Activated T-cell treated with anti-CD3 and anti-CD28 coated beads, Interleukin-2, amount 50 U/mL, for 48 hours (primary cell): ENCODE results near the gene GINM1.

Source experiments
- DNase-seq, 2 experiments: peaks; one replicate each; pipeline ENCODE4 v3.0.0-alpha.2; 2020

Gene GINM1

DNA sequence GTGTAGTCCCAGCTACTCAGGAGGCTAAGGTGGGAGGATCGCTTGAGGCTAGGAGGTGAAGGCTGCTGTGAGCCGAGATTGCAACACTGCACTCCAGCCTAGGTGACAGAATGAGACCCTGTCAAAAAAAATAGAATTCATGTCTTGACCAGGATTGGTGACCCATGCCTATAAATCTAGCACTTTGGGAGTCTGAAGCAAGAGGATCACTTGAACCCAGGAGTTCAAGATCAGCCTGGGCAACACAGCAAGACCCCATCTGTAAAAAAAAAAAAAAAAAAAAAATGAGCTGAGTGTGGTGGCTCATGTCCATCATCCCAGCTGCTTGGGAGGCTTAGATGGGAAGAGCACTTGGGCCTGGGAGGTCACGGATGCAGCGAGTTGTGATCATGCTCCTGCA, 34.3 kb downstream of the GINM1 start:
- no peak for DNase-seq

DNA sequence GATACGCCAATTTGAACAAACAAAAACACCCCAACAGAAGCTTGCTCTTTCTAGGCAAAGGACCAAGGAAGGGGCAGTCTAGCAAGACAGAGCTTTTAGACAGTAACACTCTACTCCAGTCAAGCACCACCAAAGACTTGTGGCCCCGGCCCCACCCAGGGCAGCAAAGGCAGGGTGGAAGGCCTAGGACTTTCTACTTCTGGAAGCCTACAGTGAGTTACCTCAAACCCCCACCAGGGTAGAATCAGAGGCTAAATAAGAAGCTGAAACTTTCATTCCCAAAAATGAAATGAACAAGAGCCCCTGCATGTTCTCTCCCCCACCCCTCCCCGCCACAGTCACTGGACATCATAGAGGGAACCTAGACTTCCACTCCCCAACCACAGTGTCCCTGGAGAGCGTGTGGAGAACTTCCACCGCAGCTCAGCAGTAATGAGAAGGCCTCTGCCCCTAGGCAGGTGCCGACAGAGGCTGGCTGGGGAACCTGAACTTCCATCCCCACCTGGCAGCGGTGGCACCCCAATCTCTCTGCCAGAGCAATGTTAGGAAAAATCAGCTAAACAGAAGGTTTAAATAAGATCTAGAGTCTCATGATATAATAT, 42.3 kb downstream of the GINM1 start:
- DNase-seq, result no peak

DNA sequence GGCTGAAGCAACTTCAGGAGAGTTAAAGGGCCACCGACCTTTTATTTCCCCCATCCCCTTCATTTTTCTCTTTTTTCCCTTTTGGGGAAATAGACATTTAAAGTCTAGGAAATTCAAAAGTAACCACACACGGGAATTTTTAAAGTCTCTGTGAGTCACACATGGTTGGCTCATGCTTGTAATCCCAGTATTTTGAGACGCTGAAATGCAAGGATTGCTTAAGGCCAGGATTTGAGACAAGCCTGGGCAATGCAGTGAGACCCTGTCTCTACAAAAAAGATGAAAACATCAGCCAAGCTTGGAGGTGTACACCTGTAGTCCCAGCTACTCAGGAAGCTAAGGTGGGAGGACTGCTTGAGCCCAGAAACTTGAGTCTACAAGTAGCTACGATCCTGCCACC, 48.2 kb downstream of the GINM1 start:
- no peak for DNase-seq

DNA sequence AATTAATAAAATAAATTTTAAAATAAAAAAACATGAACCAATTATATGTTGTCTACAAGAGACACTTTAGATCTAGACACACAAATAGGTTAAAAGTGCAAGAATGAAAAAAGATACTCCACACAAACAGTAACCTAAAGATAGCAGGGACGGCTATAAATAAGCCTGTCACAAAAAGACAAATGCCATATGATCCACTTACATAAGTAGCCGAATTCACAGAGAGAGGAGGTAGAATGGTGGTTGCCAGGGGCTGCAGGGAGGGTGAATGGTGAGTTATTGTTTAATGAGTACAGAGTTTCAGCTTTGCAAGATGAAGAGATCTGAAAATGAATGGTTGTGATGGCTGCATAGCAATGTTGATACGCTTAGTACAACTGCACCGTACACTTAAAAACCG, 49.6 kb downstream of the GINM1 start:
- no peak for DNase-seq

DNA sequence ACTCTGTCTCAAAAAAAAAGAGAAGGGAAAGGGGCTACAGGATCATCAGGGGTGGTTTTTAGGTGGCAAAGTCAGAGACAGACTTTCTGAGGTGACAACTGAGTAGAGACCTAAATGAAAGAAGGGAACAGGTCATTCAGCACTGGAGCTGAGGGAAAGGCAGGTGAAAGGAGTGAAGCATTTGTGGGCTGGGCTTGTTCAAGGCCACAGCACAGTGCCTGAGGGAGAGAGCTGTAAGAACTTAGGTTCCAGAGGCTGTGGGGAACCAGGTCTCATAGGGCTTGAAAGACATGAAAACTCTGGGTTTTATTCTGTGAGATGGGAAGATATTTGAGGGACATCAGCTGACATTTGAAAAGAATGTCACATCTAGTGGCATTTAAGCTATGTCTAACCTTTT, 61.5 kb downstream of the GINM1 start:
- DNase-seq, result no peak

DNA sequence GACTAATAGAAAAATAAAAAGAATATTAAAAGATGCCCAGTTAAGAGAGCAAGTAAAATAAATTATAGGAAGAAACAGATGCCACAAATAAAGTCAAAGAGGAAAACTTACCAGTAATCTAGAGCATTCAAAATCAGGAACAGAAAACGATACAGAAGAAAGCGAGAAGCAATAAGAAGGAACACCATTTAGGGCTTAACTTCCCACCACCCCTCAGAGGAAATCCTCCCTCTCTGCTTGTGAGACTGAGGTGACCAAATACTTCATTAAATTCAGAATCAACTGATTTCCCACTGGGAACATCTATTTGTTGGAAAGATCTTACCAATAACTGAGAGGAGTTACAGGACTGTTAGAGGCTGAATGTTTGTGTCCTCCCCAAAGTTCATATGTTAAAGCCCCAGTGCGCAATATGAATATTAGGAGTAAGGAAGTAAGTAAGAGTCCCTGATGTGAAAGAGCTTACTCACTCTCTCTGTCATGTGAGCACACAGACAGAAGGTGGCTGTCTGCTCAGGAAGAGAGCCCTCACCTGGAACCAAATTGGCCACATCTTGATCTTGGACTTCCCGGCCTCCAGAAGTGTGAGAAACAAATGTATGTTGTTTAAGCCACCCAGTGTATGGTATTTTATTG, 62.8 kb downstream of the GINM1 start:
- DNase-seq, result no peak

DNA sequence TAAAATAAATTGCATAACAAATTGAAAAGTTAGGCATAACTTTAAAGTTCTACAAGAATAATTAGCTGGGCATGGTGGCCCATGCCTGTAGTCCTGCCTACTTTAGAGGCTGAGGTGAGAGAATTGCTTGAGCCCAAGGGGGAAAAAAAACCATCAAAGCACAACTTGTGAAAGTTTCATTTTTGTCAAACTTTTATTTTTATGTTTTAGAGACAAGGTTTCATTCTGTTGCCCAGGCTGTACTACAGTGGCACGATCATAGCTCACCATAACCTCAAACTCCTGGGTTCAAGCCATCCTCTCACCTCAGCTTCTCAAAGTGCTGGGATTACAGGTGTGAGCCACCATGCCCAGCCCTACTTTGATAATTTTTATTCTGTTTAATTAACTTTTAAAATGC, 68.1 kb downstream of the GINM1 start:
- no peak for DNase-seq

DNA sequence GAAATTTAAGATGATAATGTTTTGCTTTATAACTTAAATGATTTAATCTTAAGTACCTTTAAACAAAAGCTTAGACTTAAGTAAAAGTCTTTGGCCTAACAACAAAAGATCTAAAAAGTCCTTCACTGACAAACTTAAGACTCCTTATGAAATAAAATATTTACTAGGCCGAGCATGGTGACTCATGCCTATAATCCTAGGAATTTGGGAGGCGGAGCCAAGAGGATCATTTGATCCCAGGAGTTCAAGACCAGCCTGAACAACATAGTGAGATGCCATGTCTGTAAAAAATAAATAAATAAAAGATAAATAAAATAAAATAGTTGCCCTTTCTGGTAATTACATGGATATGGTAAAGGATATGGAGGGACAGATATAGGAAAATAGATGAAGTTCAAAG, 69.9 kb downstream of the GINM1 start:
- no peak for DNase-seq
